Measurements from ENCODE around the gene CUL3.
"Not testable (repeated sequence)": the region's sequence is repeated elsewhere in the genome, so short reads cannot be mapped to it uniquely, and the experiment has no call there.

Gene CUL3

DNA sequence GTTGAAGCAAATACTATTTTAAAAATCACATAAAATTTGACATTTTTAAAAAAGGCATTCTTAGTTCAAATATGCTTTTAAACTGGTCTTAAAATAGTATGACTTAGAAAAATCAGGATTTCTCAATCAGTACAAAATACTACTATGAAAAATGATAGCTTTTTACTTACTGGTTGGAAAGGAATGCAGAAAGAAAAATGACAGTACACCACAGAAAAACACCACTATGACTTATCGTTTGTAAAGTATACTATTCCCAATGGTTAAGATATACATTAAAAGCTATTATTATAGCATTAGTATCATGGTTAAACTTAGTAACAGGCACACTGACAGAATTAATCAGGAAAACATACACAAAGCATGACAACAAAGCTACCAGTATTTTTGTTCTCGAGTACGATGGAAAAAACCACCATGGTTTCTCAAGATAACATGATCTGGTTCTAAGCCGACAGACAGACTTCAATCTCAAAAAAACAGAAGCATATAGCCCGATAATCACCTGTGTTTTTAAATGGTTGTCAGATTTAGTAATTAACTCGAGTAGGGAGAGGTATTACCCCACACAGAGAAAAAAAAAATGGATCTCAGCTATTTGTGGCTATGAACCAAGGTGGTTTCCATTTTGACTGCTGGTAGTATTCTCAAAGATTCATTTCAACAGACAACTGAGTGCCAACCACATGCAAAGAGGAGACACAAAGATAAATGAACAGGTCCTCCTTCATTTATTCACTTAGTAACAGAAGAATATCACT, 39.1 kb downstream of the CUL3 start:
- DNase-seq (ENCODE audit: low read depth in 2 of 2, low spot score in 1 of 2): no peak

DNA sequence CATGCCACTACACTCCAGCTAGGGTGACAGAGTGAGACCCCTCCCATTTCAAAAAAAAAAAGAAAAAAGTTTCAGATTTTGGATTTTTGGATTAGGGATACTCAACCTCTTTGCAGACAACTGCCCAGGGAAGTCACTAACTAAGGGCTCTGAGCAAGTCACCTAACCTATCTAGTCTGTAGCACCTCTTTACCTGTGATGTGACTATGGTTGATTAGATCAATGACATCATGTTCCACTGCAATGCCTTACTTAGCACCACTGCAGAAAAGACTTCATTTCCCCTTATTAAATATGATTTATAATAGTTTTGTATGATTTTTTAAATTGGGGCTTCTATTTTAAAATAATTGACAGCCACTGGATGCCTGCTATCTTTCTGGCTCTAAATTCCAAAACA, 41.2 kb downstream of the CUL3 start:
- DNase-seq (ENCODE audit: low read depth in 2 of 2, low spot score in 1 of 2): no peak

DNA sequence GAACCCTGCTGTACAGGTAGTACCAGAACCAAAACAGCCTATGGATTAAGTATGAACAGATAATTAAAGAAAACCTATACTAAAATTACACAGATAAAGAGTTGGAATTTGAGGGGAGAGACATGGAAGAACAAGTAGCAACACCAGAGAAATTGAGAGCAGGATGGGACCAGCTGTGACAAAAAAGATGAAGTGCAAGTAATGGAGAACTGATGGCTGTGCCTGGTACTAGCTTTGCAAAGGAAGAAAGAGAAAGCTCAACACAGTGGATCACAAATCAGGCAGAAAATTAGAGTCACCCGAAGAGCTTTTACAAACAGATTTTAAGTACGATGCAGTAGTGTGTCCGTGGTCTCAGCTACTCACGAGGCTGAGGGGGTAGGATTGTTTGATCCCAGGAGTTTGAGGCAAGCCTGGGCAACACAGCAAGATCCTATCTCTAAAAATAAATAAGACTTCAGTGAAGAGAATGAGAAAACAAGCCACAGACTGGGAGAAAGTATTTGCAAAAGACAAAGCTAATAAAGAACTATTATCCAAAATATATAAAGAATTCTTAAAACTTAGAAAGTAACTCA, 46.5 kb downstream of the CUL3 start:
- DNase-seq (ENCODE audit: low read depth in 2 of 2, low spot score in 1 of 2): no peak

DNA sequence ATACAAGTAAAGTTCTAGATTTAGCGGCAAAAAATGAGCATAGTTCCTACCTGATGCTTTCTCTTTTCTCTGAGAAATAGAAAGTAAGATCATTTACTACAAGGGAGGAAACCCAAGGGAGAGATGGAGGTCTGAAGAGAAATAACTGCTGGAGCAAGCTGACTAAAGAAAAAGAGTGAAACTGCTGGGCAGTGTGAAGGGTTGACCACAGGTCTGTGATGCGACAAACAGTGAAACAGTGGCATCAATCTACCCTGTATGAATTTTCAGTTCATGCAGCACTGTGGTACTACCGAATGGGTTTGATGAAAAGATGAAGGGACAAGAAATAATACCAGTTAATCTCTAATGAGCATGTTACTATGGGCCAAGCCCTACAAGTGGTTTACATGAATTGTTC, 52.2 kb downstream of the CUL3 start:
- DNase-seq (ENCODE audit: low read depth in 2 of 2, low spot score in 1 of 2): no peak

DNA sequence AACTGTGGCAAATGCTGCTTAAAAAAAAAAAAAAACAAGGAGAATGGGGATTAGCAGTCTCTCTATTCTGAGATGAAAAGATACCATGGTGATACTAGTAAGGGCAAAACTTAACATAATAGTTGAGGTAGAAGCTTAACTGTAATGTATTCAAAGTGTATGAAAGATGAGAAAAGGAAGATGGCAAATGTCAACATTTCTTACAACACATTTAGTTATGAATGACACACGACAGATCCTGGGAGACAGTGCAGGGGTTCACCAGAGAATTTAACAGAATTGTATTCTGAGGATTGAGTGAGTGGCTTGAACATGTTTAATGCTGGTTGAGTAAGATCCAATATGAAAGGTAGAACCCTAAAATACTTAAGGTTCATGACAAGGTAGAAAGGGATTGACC, 52.7 kb downstream of the CUL3 start:
- DNase-seq (ENCODE audit: low read depth in 2 of 2, low spot score in 1 of 2): no peak

DNA sequence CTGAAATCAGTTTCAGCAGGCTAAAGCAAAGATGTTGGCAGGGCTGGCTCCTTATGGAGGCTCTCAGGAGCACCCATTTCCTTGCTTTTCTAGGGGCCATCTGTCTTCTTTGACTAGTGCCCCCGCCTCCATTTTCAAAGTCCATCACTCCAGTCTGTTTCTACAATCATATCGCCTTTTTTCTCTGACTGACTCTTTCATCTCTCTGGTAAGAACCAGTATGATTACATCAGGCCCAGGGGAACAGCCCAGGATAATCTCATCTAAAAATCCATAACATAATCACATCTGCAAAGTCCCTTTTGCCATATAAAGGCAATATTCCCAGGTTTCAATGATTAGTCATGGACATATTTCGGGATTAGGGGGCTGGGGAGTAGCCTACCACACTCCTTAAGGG, 57.0 kb downstream of the CUL3 start:
- no peak for DNase-seq (ENCODE audit: low read depth in 2 of 2, low spot score in 1 of 2)

DNA sequence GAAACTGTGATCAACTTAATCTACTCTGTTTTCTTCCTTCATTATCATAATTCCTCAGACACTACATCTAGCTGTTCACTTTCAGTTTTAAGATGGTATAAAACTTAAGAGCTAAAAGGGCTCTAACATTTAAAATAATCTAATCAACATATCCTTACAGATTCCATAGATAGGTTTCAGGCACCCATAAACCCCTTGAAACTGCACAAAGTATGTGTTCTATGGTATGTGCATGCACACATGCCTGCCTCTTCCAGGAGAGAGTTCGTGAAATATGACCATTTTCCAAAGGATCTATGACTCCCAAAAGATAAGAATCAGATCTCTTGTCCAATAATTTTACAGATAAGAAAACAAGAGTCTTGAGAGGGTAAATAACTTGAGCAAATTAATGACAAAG, 59.4 kb downstream of the CUL3 start:
- DNase-seq (ENCODE audit: low read depth in 2 of 2, low spot score in 1 of 2): no peak

DNA sequence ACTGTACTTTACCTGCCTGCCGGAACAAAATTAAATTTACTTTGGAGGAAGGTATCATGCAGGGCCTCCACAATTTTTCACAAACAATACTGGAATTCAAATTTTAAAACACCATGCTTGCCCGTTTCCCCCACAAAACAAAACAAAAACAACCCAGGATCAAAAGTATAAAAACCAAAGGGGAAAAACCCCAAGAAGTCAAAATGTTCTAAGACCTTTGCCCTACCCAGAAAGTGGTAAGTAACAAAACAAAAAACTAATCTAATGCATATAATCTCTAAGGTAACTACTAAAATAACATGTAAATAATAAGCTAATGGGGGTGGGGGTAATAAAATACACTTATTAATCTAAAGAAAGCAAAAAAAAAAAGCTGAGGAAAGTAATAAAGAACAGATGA, 60.5 kb downstream of the CUL3 start:
- no peak for DNase-seq (ENCODE audit: low read depth in 2 of 2, low spot score in 1 of 2)

DNA sequence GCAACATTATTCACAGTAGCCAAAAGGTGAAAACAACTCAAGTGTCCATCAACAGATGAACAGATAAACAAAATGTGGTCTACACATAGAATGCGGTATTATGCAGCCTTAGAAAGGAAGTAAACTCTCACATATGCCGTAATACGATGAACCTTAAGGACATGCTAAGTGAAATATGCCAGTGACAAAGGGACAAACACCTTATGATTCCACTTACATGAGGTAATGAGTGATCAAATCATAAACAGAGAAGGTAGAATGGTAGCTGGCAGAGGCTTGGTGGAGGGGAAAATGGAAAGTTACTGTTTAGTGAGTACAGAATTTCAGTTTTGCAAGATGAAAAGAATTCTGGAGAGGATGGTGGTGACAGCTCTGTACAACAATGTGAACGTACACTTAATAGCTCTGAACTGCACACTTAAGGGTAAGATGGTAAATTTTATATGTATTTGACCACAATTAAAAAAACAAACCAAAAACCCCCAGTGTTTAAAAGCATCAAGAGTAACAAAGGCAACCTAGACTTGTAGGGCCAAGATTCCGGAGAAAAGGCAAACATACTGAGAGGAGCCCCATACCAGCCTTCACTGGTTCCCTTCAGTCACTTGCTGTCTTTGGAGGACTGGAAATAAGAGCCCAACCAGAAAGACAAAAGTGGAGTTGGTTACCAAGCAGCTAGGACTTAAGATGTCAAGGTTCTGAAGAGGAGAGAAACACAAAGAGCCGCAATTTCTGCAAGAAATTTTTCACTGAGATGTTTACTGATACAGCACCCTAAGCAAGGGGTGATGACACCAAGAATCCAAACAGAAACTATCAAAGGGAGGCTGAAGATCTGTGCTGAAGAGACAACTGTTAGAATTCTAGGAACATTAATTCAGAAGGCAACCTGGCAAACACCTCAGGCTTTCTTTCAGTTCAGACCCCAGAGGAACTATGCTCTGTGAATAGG, 61.3 kb downstream of the CUL3 start:
- DNase-seq (ENCODE audit: low read depth in 2 of 2, low spot score in 1 of 2): no peak

DNA sequence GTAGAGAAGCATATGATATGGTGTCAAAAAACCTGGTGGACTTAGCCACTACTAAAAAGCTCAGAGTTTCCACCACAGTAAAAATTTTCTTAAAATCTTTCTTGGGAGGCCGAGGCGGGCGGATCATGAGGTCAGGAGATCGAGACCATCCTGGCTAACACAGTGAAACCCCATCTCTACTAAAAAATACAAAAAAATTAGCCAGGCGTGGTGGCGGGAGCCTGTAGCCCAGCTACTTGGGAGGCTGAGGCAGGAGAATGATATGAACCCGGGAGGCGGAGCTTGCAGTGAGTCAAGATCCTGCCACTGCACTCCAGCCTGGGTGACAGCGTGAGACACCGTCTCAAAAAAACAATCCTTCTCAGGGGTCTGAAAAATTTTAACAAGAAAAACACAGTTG, 62.7 kb downstream of the CUL3 start:
- DNase-seq (ENCODE audit: low read depth in 2 of 2, low spot score in 1 of 2): not testable (repeated sequence)

DNA sequence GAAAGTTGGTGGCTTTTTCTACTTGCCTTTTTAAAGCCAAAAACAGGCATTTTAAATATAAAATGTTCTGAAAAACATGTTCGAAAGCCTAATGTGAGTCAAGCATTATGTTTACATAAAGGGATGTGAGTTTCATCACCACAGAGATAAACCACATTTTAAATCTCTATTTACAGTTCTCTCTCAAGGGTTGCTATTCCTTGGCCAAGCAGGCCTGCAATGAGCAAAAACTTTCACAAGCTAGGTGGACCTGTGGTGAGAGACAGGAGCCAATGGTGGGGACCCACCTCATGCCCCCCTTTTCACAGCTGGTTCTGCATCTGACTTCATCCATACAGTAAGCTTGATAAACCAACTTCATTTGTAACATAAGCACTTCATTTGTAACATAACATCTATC, 65.1 kb downstream of the CUL3 start:
- DNase-seq (ENCODE audit: low read depth in 2 of 2, low spot score in 1 of 2): no peak

DNA sequence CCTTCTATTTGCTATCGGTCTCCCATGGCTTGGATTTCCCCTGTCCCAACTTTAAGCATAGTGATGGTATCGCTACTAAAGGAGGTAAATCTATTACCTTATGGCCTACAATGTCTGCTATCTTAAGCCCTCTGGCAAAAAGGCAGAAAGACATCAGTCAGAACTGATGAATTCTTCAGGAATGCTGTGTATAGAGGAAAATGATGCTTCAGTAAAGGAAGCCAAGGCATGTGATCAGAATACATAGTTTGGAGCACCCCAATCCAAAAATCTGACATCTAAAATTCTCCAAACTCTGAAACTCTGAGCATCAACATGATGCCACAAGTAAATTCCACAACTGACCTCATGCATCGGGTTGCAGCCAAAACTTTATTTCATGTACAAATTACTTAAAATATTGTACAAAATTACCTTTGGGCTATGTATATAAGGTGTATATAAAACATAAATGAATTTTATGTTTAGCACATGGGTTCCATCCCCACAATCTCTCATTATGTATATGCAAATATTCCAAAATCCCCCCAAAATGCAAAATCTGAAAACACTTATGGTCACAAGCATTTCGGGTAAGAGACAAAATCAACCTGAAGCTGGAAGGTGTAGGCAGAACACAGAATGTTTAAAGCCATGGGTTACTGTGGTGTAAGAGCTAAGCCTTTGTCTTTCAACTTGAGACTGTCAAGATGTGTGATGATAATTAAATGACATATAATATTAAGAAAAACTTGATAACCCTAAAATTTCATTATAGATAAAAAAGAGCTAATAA, 66.2 kb downstream of the CUL3 start:
- DNase-seq (ENCODE audit: low read depth in 2 of 2, low spot score in 1 of 2): no peak

DNA sequence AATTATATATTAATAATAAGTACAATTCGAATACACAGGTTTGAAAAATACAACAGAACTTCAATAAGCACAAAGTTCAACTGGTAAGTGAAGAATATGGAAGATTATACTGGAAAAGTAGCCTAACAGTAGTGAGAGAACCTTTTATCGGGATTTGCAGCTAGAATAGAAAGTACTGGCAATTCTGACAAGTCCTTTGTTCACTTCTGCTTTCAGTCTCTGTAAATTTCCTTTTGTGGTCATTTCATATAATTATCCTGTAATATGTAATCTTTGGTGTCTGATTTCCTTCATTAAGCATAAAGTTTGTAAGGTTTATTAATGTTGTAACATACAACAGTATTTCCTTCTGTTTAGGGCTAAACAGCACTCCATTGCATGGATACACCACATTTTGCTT, 67.2 kb downstream of the CUL3 start:
- DNase-seq (ENCODE audit: low read depth in 2 of 2, low spot score in 1 of 2): no peak

DNA sequence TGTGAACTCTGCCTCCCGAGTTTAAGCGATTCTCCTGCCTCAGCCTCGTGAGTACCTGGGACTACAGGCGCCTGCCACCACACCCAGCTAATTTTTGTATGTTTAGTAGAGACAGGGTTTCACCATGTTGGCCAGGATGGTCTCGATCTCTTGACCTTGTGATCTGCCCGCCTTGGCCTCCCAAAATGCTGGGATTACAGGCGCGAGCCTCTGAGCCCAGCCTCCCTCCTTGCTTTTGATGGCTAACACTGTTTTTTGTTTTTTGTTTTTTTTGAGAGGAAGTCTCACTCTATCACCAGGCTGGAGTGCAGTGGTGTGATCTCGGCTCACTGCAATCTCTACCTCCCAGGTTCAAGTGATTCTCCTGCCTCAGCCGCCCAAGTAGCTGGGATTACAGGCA, 68.8 kb downstream of the CUL3 start:
- not testable (repeated sequence) for DNase-seq (ENCODE audit: low read depth in 2 of 2, low spot score in 1 of 2)

DNA sequence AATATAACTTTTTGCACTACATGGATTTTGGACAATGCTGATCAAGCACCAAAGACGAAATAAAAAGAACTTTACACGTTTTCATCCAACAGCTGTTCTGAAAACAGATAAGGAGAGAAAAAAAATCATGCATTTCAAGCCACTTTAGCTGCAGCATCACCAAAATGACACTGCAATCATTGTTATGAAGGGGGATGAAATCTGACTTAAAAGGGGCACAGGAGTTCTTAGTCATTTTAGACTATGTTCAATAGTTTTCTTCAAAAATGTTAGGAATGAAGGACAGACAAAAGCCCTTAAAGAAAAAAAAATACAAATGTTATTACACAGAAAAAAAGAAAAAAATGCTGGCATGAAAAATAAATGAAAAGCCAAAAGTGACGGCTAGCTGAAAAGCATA, 71.2 kb downstream of the CUL3 start:
- no peak for DNase-seq (ENCODE audit: low read depth in 2 of 2, low spot score in 1 of 2)

DNA sequence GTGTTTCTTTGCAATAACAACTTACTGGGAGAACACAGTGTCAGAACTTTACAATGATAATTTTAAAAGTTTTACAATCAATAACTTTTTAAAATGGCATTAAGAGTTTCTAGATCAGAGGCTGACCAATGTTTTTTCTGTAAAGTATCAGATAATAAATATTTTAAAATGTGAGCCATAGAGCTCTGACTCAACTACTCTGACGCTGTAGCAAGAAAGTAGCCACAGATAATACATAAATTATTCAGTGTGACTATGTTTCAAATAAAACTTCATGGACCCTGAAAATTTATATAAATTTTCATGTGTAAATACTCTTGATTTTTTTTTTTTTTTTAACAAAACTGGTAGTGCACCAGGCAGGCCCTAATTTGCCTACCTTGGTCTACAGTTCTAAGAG, 77.4 kb downstream of the CUL3 start:
- no peak for DNase-seq (ENCODE audit: low read depth in 2 of 2, low spot score in 1 of 2)

DNA sequence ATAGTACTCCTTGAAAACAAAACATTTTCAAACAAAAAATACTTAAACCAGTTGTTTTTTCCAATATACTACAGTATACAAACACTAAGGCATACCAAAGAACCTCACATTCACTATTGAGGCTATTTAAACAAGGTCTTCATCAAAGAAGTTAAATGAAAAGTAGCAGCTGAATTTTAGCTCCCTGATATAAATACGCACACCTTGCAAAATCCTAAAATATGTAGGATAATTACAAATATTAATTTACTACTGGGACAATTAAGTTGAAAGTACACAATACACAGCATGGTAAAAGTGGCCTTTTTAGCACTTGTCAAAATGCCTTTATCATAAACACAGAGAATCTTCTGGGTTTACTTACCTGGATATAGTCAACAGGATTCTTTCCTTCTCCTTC, 78.7 kb downstream of the CUL3 start:
- DNase-seq (ENCODE audit: low read depth in 2 of 2, low spot score in 1 of 2): no peak

DNA sequence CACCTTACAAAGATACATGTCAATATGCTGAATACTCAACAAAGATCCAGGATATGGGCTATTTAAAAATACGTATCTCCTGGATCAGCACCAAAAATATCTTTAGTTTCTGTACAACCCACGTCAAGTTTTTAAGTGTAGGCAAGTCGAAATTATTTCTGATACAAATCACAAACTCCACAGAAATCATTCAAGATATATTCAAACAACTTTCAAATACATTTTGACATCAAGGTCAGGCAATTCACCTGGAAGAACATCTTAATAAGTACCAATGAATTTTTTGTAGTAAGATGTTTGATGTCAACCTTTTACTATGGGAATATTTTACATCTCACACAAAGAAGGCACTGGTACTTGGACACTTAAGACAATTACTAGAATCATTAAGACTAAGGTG, 86.2 kb downstream of the CUL3 start:
- no peak for DNase-seq (ENCODE audit: low read depth in 2 of 2, low spot score in 1 of 2)

DNA sequence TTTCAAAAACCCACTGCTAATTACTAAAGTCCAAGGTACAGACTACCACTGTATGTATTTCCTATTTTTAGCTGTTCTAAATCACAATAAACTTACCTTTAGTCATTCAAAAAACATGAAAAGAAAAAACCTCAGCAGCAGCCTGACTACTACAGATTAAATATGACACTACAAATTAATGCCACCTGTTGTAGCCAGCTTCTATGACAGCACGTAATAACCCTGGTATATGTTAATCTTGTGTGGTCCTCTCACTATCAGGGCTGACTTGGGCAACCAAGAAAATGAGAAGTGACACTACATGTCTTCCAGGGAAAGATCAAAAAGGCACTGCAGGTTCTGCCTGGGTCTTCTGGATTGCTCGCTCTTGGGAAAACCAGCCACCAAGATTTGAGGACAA, 92.6 kb downstream of the CUL3 start:
- no peak for DNase-seq (ENCODE audit: low read depth in 2 of 2, low spot score in 1 of 2)

DNA sequence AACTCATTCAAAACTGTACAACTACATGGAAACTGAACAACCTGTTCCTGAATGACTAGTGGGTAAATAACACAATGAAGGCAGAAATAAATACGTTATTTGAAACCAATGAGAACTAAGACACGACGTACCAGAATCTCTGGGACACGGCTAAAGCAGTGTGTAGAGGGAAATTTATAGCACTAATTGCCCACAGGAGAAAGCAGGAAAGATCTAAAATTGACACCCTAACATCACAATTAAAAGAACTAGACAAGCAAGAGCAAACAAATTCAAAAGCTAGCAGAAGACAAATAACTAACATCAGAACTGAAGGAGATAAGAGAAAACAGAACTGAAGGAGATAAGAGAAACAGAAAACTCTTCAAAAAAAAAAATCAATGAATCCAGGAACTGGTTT, 97.2 kb downstream of the CUL3 start:
- not testable (repeated sequence) for DNase-seq (ENCODE audit: low read depth in 2 of 2, low spot score in 1 of 2)
